ENCODE data around the gene TBC1D20. TPM values are rescaled to one million over a fixed set of nuclear protein-coding genes. Genes with fewer than 3 reads are reported as not detected.

TBC1D20 gene
- total and polyA plus RNA-seq, 2 of the 4 experiments (the other 2 are of a cell fraction): 39.1 to 42.8 TPM

DNA sequence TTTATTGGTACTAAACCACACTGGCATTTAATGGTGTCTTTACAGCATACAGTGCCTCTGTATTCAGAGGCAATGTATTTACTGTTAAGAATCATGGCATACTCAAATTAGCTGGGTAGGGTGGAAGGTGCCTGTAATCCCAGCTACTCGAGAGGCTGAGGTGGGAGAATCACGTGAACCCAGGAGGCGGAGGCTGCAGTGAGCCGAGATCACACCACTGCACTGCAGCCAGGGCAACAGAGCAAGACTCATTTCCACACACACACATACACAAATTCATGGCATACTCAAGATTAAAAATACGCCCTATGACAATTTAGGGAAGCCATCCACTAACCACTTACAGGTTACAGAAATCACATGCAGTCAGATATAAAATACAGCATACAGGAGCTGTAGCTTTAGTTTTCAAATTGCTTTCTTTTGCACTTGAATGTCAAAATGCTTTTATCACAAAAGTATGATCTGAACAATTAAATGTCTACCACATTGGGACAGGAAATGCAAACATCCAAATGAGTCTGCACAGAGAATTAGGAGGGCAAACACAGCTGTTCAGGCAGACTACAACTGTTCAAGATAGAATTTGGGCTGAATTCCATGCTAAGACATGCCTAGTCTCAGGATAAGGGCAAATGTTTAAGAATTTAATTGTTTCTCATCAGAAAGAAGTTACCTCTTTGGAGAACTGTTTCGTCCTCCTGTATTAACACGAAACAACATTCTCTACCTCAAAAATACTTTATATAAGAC lies 44.8 kb upstream of the TBC1D20 start:
- dilution Hi-C loops (cut with HindIII; ENCODE audit: low sequenced_read_pairs, unreplicated experiment): no loop called here
- ATAC-seq (ENCODE audit: low read depth): no peak
- H3K27ac ChIP-seq (ENCODE audit: insufficient read depth, low read length): no peak overlapping the region
- peaks cover 22 to 59% of the 10 kb centered on the region in 2 experiments for H3K79me1 ChIP-seq (ENCODE audit: low read depth in 1 of 2, low read length in 2 of 2)
- WGBS, 2 experiments (ENCODE audit: extremely low coverage in 2 of 2, insufficient read length in 1 of 2): 90% methylated on average over 2 of the region's 7 CpGs; no CpG with 5 or more reads in 1 of the 2 experiments
- no peak overlapping the region for H3K4me2 ChIP-seq (ENCODE audit: low read depth, low read length)
- H3K36me3 ChIP-seq (ENCODE audit: control insufficient read depth, insufficient read depth, low read length): peaks cover 19% of the 10 kb centered on the region
- no peak overlapping the region for H2BK15ac ChIP-seq (ENCODE audit: low read depth, low read length)
- no peak overlapping the region for H3K56ac ChIP-seq (ENCODE audit: extremely low read depth, insufficient read depth, low read length)
- H4K91ac ChIP-seq (ENCODE audit: insufficient read depth, low read depth, low read length): no peak overlapping the region
- CTCF ChIA-PET: no interaction called here
- no peak overlapping the region for H3K4ac ChIP-seq (ENCODE audit: low read depth, low read length)
- peaks cover 9% of the 10 kb centered on the region for H3K9me1 ChIP-seq (ENCODE audit: insufficient read depth, low read length)
- in situ Hi-C loops (cut with MboI; ENCODE audit: low sequenced_read_pairs): no loop called here
- POLR2A ChIA-PET (ENCODE audit: unreplicated experiment): no interaction called here
- H4K5ac ChIP-seq (ENCODE audit: low read depth, low read length): no peak overlapping the region
- H4K20me1 ChIP-seq (ENCODE audit: insufficient read depth, low read length): peaks cover 56% of the 10 kb centered on the region
- H3K9ac ChIP-seq (ENCODE audit: low read depth, low read length): no peak overlapping the region
- no peak overlapping the region for H3K14ac ChIP-seq (replicated peaks; ENCODE audit: low read depth, low read length)
- H4K8ac ChIP-seq (ENCODE audit: low read depth in 2 of 2, low read length in 2 of 2): no peak overlapping the region
- peaks cover 12% of the 10 kb centered on the region for H3K4me1 ChIP-seq (ENCODE audit: control insufficient read depth, insufficient read depth, low read length)
- H3K4me3 ChIP-seq (ENCODE audit: insufficient read depth, low read depth, low read length): no peak overlapping the region
- H3K23ac ChIP-seq (ENCODE audit: low read depth, low read length): no peak overlapping the region
- no peak overlapping the region for H2BK120ac ChIP-seq (ENCODE audit: low read depth, low read length)
- H2AK5ac ChIP-seq (ENCODE audit: low read depth, low read length): no peak overlapping the region
- intact Hi-C loops (cut with micrococcal nuclease): no loop called here
- no TSS peak for BruUV-seq (replicated peaks)
- H2BK20ac ChIP-seq (ENCODE audit: low read depth, low read length): no peak overlapping the region
- no peak overlapping the region for H2AK9ac ChIP-seq (replicated peaks; ENCODE audit: low read depth, low read length, poor library complexity)
- DNase-seq: no peak
- H2BK5ac ChIP-seq (ENCODE audit: low read depth, low read length, poor library complexity, severe bottlenecking): no peak overlapping the region
- H3K9me3 ChIP-seq (ENCODE audit: control insufficient read depth, insufficient read depth, low read length): no peaks in the 10 kb centered on the region
- no peak overlapping the region for H2AFZ ChIP-seq (replicated peaks; ENCODE audit: low read length, poor library complexity)
- H3K27me3 ChIP-seq (ENCODE audit: control insufficient read depth, insufficient read depth, low read length): no peaks in the 10 kb centered on the region
- no peak for TF ChIP-seq RFX5 (IDR thresholded peaks at IDR 0.05; ENCODE audit: low read depth, low read length)
- no peak for TF ChIP-seq MAZ (IDR thresholded peaks at IDR 0.05; ENCODE audit: borderline replicate concordance, low read depth, low read length)
- no peak for TF ChIP-seq ELK1 (IDR thresholded peaks at IDR 0.05; ENCODE audit: borderline replicate concordance, low read depth, low read length)
- TF ChIP-seq CTCF (conservative IDR thresholded peaks at IDR 0.05; ENCODE audit: low read depth, low read length): no peak
- no peak for TF ChIP-seq CEBPB (IDR thresholded peaks at IDR 0.05; ENCODE audit: low read depth, low read length)
- no peak for TF ChIP-seq NFE2L2 (IDR thresholded peaks at IDR 0.05; ENCODE audit: low read depth, low read length)
- no peak for TF ChIP-seq MAFK (IDR thresholded peaks at IDR 0.05; ENCODE audit: low read depth, low read length)
- TF ChIP-seq RAD21 (IDR thresholded peaks at IDR 0.05; ENCODE audit: low read length): no peak
- no peak for TF ChIP-seq BHLHE40 (IDR thresholded peaks at IDR 0.05; ENCODE audit: low read depth, low read length)
- TF ChIP-seq POLR2A (IDR thresholded peaks at IDR 0.05; ENCODE audit: low read depth, low read length): no peak
- TF ChIP-seq SMC3 (IDR thresholded peaks at IDR 0.05; ENCODE audit: low read depth, low read length): no peak
- TF ChIP-seq, protein P1, sequence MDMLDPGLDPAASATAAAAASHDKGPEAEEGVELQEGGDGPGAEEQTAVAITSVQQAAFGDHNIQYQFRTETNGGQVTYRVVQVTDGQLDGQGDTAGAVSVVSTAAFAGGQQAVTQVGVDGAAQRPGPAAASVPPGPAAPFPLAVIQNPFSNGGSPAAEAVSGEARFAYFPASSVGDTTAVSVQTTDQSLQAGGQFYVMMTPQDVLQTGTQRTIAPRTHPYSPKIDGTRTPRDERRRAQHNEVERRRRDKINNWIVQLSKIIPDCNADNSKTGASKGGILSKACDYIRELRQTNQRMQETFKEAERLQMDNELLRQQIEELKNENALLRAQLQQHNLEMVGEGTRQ (IDR thresholded peaks at IDR 0.05; ENCODE audit: low read depth, low read length): no peak
- TF ChIP-seq MXI1 (IDR thresholded peaks at IDR 0.05; ENCODE audit: borderline replicate concordance, low read depth, low read length): no peak
- TF ChIP-seq FOS (IDR thresholded peaks at IDR 0.05; ENCODE audit: low read depth, low read length): no peak
- no peak for TF ChIP-seq CHD1 (IDR thresholded peaks at IDR 0.05; ENCODE audit: low read depth, low read length)
- no peak overlapping the region; the same call in 1 of the 2 replicates for H3K18ac ChIP-seq (ENCODE audit: low read depth, low read length)

Measured in IMR-90 (cell line).